ENCODE measurements around the gene RGSL1.

RGSL1 gene

GRCh38 chr1:182552527-182552926 lies 102.6 kb downstream of the RGSL1 start:
- no peak for FAIRE-seq

- FAIRE-seq, result no peak
These were observed 105.5 kb downstream of the RGSL1 start for GRCh38 chr1:182555493-182555892.

- FAIRE-seq, result no peak
These were observed 106.3 kb downstream of the RGSL1 start for GRCh38 chr1:182556279-182556678.

GRCh38 chr1:182560392-182560984 lies 110.5 kb downstream of the RGSL1 start:
- FAIRE-seq, result no peak

GRCh38 chr1:182561456-182561855 lies 111.5 kb downstream of the RGSL1 start:
- no peak for FAIRE-seq

GRCh38 chr1:182563095-182563494 lies 113.1 kb downstream of the RGSL1 start:
- FAIRE-seq, result no peak

GRCh38 chr1:182564406-182565004 lies 114.6 kb downstream of the RGSL1 start:
- no peak for FAIRE-seq

GRCh38 chr1:182565537-182565936 lies 115.6 kb downstream of the RGSL1 start:
- no peak for FAIRE-seq

GRCh38 chr1:182567629-182568028 lies 117.7 kb downstream of the RGSL1 start:
- no peak for FAIRE-seq

GRCh38 chr1:182568647-182569284 lies 118.8 kb downstream of the RGSL1 start:
- peak; percentile 81 for FAIRE-seq

GRCh38 chr1:182569939-182570610 lies 120.1 kb downstream of the RGSL1 start:
- FAIRE-seq, result no peak

- FAIRE-seq, result no peak
These were observed 120.6 kb downstream of the RGSL1 start for GRCh38 chr1:182570611-182570970.

GRCh38 chr1:182574156-182574555 lies 124.2 kb downstream of the RGSL1 start:
- FAIRE-seq, result no peak

GRCh38 chr1:182575540-182576149 lies 125.7 kb downstream of the RGSL1 start:
- FAIRE-seq, result no peak

- FAIRE-seq, result no peak
These were observed 130.8 kb downstream of the RGSL1 start for GRCh38 chr1:182580736-182581135.

GRCh38 chr1:182584746-182585145 lies 134.8 kb downstream of the RGSL1 start:
- FAIRE-seq, result no peak

GRCh38 chr1:182586380-182586779 lies 136.4 kb downstream of the RGSL1 start:
- no peak for FAIRE-seq

- FAIRE-seq, result peak; percentile 62
These were observed 137.1 kb downstream of the RGSL1 start for GRCh38 chr1:182587093-182587492.

GRCh38 chr1:182587666-182588499 lies 137.9 kb downstream of the RGSL1 start:
- no peak for FAIRE-seq

GRCh38 chr1:182588500-182589396 lies 138.8 kb downstream of the RGSL1 start, which contains the start of gene RNASEL:
Gene RNASEL (minus strand): TSS chr1:182589256. CDS start chr1:182586806, 2,450 bp downstream.
- FAIRE-seq, result no peak

GRCh38 chr1:182589520-182589919 lies 139.6 kb downstream of the RGSL1 start:
- FAIRE-seq, result no peak

Measured in colon (tissue), 2 donors.